GM10847 (cell line): ENCODE data around the gene COL21A1.

Experiments
- POLR2A ChIP-seq: IDR thresholded peaks from 2 replicates; pipeline ENCODE4 v1.6.1; 2011; ENCODE audit not compliant: insufficient read length; ENCODE audit errors: extremely low read depth

COL21A1 gene

DNA sequence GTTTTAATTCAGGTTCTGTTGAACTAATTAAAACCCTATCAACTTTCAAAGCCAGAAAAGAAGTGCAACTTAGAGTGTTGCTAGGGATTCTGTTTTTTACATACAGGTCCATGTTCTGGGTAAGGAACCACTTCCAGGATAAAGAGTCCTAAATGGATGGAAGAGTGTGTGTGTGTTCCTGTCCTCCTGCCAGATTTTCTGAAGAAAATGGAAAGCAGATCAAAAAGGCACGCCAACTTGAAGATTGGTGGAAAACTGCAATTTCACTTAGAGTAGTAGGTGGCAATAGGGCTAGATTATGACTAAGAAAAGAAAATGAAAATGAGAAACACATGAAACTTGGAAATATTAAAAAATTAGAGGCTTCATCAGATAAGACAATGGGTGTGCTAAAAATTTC lies 85.3 kb downstream of the COL21A1 start:
- no peak for TF ChIP-seq POLR2A

DNA sequence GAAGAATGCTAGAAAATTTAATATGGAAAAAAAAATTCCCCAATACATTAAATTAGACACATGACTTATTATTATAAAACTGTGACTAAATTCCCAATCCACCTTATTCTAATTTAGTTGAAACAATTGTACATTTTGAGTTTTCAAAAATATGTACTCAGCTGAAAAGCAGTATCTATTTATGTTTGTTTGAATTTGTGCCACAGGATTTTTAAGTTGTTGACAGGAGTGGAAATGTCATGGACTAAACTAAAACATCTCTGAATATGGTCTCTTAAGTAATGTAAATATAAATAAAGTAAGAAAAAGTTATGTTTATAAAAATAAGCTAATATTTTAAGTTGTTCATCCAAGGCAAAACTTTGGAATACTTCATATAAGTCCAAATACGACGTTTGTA lies 86.9 kb downstream of the COL21A1 start:
- no peak for TF ChIP-seq POLR2A

DNA sequence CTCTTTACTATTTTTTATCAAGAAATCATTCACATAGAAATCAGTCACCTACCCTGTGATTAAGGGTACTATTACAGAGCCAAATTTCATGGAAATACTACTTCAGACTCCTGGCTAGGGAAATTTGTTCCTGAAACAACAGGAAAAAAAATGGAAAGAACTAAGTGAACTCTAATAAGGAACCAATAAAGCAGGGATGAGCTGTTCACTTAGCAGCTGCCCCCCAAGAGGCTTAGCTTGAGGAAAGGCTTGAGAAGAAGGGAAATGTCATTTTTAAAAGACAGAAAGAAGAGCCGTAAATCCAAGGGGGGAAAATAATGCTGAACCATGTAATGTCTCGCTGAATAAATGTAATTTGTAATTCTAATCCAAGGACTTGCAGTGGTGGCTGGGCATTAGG lies 88.8 kb downstream of the COL21A1 start:
- TF ChIP-seq POLR2A, result no peak

DNA sequence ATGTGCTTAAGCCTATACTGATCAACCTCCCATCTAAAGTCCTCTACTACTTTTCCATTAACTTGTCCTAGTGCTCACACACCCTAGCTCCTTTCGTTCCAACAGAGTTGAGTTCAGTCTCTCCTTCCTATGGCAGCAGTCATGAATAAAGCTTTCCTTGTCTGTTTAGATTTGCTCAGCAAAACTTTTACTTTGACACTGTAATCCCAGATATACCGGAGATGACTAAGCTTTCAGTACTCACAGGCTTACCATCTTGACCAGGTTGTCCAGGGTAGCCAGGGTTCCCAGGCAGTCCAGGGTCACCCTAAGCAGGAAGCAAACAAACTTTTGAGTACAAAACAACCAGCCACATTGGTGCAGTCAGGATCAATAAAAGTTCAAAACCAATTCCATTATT lies 90.7 kb downstream of the COL21A1 start:
- TF ChIP-seq POLR2A, result no peak

DNA sequence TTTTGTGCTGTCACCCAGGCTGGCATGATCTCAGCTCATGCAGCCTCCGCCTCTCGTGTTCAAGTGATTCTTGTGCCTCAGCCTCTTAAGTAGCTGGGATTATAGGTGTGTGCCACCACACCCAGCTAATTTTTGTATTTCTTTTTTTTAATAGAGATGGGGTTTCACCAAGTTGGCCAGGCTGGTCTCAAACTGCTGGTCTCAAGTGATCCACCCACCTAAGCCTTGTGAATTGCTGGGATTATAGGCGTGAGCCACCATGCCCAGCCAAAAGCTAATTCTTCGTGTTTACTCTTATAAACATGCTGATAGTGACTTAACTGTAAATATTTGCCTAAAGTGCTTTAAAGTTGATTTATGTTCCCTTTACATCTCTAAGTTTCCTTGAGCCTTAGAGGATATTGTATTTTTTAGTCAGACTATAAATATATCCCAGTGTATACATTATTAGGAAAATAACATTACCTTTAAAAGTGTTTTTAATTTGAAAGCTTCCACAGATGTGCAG lies 91.7 kb downstream of the COL21A1 start:
- no peak for TF ChIP-seq POLR2A

DNA sequence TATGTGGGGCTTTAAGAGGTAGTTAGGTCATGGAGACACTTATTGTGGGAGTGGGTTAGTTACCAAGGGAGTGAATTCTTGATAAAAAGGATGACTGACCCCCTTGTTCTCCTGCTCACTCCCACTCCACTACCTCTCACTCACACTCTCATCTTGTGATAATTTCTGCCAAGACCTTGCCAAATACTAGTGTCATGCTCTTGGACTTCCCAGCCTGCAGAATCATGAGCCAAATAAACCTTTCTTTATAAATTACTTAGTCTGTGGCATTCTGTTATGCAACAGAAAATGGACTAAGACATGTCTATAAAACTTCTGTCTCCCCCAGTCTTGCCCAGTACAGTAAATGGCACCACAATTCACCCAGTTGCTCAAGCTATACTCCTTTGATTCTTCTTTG lies 93.3 kb downstream of the COL21A1 start:
- no peak for TF ChIP-seq POLR2A

DNA sequence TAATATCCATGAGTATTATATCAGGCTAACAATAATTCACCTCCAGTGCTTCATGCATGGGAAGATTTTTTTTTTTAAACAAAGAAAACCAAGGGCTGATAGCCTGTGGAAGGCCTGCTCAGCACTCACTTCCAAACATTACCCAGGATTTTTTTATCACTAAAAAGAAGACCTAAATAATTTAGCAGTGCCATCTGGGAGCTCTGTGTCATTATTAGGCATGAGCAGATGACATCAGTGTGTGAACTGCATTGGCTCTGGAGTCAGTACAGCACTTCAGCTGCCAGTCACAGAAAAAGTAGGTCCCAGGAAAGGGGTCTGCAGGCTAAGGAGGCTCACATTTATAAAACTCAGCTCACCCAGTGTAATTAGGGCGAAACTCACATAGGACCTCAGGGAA lies 94.8 kb downstream of the COL21A1 start:
- no peak for TF ChIP-seq POLR2A

DNA sequence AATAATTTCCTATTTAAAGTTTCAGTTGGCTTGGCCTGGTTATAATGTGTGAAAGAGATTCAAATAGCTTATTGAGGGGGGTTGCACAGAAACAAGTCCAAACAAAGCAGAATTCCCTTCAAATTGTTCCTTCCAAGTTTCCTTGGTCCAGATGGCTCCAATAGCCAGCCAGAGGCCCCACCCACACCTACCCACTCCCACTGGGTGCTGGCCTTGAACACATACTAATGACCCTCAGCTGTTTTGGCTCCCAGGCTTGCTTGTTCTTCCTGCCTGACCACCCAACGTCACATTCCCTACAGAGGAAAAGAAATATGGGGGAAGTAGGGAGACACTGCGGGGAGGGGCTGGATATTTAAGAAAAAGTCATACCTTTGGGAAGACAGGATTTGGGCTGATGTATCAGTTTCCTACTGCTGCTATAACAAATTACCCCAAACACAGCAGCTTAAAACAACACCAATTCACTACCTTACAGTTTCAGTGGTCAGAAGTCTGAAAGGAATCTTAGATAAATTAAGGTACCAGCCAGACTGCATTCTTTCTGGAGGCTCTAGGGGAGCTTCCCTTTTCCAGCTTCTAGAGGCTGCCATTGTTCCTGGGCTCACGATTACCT lies 95.7 kb downstream of the COL21A1 start:
- no peak for TF ChIP-seq POLR2A

DNA sequence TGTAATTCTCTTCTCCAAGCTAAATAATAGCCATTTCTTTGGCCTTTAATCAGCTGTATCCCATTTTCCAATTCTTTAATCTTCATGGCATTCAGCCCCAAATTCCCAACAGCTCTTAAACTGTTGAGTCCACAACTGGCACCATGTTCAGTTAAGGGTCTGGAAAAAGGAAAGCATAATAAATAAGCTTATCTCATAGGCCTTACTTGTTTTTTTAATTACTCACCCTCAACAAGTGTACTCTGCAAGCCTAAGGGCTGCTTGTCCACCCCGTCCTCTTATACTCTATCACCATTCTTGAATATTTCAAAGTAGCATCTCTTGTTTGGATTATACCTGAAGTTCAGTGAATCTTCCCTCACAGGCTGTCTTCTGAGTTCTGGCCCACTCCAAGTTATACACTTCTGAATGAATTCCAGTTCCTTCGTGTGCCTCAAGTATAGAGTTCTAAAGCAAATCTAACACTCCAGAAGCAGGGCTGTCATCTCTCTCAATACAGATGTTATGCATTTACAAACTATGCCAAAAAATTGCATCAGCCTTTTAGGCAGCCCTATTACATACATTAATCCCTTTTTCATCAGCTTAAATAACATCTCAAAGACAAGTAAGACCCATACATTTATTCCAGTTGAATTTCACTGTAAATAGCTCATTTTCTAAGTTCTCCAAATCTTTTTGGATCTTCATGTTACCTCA lies 98.7 kb downstream of the COL21A1 start:
- no peak for TF ChIP-seq POLR2A

DNA sequence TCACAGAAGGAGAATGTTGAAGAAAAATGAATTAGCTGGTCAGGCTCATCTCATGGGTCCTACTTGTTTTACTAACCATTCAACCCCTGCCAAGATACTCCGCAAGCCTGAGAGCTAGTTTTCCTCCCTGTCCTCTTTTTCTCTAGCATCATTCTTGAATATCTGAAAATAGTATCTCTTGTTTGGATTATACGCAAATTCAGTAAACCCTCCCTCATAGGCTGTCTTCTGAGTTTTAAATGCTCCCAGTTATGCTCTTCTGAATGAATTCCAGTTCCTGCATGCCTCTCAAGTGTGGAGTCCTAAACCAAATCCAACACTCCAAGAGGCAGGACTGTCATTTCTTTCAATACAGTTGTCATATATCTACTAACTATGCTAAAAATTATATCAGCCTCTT lies 99.6 kb downstream of the COL21A1 start:
- no peak for TF ChIP-seq POLR2A

DNA sequence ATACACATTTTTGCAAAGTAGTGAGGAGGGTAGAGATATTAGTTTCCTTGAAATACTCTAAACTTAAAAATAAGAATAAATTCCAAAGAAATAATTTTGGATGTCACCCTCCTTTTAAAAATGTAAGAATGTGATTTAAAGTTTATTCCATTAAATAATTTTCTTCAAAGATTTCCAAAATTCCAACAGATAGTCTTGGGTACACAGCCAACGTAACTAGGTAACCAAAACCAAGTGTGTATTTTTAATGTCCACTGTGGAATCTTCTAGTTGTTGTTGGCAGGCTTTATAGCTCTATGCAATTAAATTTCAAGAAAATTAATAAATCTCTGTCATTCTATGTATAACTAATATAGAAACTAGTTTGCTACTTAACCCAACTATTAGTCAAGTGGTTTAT lies 101.3 kb downstream of the COL21A1 start:
- TF ChIP-seq POLR2A, result no peak

DNA sequence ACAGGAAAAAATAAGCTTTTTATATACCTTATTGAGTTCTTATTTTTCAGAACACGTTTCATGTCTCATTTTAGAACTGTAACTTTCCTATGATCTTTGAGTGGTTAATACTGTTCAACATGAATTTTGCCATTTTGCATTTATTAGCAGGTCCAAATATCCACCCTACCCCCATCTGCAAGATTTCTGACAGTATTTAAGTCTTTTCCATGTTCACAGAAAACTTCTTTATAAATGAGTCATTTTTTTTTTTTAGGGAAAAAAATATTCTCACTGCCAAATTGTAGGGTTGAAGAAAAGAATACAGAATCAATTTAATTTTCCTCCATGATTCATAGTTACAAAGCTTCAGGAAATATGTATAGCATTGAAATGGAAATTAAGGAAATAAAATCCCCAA lies 101.8 kb downstream of the COL21A1 start:
- TF ChIP-seq POLR2A, result no peak

DNA sequence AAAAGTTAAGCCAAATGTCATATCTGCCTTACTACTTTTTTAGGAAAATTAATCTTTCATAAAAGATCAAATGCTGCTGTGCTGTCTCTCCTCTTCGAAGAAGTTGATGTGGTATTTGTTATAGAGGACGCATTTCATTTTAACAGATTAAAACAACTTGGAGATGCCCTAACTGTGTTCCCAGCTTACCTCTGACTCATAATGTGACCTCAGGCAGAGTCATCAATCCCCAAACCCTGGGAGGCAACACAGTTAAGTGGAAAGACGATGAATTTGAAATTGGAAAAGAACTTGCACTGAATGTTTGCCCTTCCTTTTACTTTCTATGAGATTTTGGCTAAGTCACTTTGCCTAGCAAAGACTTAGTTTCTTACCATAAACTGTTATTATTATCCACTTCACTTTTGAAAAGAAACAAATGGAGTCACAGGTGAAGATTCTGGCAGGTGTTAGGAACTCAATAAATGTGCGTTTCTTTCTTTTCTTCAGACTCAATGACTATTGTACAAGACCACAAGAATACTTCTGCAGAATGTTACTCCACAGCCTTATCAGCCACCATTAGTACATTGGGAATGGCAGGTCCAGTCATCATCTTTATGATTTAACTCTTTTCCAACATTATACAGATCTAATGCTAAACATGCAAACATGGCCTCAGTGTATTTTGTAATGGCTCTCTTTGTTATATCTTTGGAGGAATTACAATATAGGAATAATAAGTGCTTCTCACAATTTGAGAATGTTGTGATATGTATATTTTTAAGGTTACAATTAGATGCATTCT lies 102.6 kb downstream of the COL21A1 start:
- no peak for TF ChIP-seq POLR2A

DNA sequence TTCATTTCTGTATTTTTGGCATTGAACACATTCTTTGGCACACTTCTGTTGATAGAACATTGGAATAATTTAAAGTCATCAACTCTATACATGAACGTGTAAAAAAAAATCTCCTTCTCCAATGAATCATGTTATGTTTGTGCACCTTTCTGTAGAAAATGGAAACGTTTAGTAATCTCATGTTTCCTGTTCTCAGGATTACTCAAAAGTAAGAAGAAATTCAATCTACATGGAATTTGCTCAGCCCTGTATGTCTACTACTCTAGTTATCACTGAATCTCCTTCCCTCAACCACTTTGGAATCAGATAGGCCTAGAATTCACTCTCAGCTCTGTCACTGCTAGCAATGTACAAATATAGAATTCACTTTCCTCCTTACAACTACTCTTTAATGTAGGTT lies 103.6 kb downstream of the COL21A1 start:
- no peak for TF ChIP-seq POLR2A

DNA sequence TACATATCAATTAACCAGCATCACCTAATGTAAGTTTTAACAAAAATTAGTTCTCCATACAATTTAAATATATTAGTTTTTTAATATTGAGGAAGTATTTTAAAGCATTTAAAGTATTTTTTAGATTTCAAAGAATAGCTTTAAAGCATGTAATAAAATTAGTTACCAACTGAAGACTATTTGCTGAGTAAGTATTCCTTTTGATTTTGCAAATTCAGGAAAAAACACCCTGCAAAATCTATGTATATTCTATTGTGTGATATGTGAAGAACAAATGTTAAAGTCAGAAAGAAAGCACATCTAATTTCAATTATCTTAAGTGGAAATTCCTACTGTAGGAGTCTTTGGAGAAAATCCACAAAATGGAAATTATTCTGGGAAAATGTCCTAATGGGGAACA lies 107.3 kb downstream of the COL21A1 start:
- TF ChIP-seq POLR2A, result no peak

DNA sequence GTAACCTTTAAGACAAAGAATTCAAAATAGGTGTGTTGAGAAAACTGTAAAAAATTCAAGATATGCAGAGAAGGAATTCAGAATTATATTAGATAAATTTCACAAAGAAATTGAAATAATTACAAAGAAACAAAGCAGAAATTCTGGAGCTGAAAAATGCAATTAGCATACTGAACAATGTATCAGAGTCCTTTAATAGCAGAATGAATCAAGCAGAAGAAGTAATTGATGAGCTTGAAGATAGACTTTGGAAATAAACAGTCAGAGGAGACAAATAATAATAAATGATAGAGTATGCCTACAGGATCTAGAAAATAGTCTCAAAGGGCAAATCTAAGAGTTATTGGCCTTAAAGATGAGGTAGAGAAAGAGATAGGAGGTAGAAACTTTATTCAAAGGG lies 131.7 kb downstream of the COL21A1 start:
- no peak for TF ChIP-seq POLR2A
